Stimulated activated CD8-positive, alpha-beta memory T cell treated with anti-CD3 and anti-CD28 coated beads, Interleukin-7, amount 100 ng/mL, for 4 hours (primary cell): ENCODE measurements around the gene TPPP.

ENCODE experiments used
- DNase-seq, 2 donors: peaks; one replicate each; pipeline ENCODE4 v3.0.0-alpha.2; 2020; ENCODE audit warnings: low read depth in 2 of 2

The TPPP gene

GRCh38 chr5:665541-665955 lies 27.6 kb downstream of the TPPP start:
- no peak for DNase-seq

- DNase-seq, result no peak
Observed at GRCh38 chr5:664994-665360, 28.2 kb downstream of the TPPP start.

DNA sequence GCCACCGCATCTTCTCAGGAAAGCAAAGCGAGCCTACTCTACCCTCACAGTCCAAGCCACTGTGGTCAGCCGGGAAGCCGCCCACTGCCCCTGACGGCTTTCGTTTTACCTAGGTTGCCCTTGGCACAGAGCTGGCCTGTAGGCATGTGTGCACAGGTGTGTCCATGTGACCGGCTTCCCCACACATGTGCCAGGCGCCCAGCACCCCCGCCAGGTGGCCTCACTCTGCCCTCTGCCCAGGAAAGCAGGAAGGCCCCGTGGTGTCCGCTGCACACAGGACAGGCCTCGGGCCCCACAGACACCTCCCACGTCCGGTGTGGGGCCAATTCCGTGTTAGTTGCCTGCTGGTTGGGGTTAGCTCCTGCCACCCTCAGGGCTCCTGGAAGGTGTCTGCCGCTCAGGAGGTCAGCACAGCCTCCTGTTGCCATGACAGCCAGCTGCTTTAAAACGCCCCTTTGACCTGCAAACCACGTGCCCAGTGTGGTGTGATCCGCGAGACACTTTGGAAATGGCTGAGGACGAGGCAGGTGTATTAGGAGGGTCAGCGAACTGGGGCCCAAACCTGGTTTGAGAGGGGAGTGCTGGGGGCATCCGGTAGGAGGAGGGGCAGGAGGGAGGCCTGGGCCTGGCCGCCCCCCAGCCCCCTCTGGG lies 28.7 kb downstream of the TPPP start:
- DNase-seq, result no peak

- no peak for DNase-seq
Observed at GRCh38 chr5:663436-664342, 29.5 kb downstream of the TPPP start.

- DNase-seq, result no peak
Observed at GRCh38 chr5:662751-663435, 30.3 kb downstream of the TPPP start.

DNA sequence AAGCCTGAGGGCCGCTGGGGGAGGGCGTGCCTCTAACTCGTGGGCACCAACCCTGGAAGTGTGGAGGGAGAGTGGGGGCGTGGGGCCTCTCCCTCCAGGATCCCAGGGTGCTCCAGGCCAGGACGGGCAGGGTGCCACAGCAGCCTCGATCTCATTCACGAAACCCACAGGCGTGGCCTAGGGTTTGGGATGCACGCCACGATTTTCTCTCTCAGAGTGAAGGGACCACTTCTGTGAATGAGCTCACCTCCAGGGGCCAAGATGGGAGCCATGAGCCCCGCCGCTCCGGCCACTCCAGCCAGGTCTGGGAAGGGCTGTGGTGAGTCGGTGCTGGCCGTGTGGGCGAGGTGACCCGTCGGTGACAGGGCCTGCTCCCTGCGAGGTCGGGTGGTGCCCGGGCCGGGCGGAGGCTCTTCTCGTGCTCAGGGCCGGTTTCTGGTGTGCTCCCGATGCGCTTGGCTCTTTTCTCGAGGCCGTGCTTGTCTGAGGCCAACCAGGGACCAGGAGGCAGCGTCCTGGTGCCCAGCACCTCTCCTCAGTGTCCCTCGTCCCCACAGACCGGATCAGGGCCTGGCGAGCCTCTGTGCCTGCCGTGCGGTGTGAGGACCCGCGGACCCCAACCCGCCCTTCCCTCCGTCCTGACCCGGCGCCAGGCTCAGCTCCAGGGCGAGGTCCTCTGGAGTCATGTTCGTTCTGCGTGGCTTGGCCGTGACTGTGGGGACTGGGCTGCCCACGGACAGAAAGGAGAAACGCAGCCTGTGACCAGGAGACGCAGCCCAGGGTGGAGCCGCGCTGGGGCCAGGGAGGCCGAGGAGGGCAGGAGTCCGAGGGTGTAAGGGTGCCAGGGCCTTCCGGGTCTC lies 31.0 kb downstream of the TPPP start:
- no peak for DNase-seq

- no peak for DNase-seq
Observed at GRCh38 chr5:660491-661030, 32.6 kb downstream of the TPPP start.

GRCh38 chr5:659496-660263 lies 33.5 kb downstream of the TPPP start:
- no peak for DNase-seq

GRCh38 chr5:658103-658502 lies 35.0 kb downstream of the TPPP start:
- no peak for DNase-seq

- no peak for DNase-seq
Observed at GRCh38 chr5:657570-657969, 35.6 kb downstream of the TPPP start.

- DNase-seq, result no peak
Observed at GRCh38 chr5:655406-655805, 37.7 kb downstream of the TPPP start.

- DNase-seq, result no peak
Observed at GRCh38 chr5:654071-654778, 38.9 kb downstream of the TPPP start.

DNA sequence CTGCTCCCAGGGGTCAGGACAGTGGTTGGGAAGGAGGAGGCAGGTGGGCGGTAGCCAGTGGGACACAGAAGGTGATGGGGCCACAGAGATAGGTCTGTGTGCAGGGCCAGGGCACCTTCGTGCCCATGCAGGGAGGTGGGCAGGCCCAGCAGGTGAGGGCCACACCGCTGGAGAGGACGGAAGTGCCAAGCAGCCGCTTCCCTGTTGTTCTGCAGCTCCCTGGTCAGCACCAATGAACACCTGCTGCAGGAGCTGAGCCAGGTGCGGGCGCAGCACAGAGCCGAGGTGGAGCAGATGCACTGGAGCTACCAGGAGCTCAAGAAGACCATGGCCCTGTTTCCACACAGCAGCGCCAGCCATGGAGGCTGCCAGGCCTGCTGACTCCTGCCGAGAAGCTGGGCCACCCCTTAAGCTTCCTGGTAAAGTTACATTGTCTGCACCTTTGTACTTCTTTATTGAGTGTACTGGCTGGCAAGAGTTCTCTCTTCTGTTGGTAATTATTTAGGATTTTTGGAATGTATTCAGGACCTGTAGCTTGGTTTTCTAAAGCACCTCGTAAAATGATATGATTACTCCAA lies 40.3 kb downstream of the TPPP start:
- DNase-seq, result no peak

DNA sequence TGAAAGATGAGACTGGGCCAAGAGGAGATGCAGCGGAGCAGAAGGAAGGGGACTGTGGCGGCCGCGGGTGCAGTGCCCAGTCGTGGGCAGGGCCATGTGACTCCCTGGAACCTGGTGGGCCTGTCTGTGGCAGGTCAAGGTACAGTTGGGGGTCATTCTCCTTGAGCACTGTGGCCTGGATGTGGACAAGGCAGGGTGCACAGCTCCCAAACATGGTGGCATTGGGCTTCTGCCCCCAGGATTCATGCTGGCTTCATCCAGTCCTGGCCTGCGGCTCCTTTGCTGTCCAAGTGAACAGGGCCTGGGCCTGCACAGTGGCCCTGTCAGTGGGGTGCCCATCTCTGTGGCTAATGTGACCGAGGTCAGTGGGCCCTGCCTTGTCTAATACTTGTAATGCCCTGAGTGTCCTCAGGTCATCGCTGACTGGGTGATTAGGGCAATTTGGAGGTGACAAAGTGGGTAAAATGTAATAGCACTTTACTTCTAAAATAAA lies 41.1 kb downstream of the TPPP start:
- no peak for DNase-seq

DNA sequence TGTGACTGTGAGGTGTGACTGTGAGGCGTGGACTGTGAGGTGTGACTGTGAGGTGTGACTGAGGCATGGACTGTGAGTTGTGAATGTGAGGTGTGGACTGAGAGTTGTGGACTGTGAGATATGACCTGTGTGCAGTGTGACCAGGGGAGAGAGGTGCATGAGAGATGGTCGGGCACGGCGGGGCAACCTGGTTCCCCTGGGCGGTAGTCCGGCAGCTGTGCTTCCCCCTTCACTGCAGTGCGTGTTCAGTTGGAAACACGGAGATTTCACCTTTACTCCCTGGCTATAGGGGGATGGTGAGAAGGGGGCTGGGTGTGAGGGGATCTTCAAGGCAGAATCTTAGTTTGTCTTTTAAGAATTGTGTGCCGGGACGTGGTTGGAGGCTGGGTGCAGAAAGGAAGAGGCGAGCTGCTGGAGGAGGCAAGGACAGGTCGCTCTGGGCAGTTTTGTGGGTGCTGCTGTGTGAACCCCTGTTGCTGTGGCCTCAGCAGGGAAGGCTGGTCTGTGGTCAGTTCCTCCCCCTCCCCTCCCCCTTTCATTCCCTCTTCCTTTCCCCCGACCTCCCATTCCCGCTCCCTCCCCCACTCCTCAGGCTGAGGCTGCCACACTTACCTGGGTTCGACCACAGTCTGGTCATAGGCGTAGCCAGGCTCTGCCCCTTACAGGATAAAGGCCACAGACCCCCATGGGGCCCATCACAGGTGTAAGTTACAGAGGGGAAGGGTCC lies 41.7 kb downstream of the TPPP start:
- DNase-seq, result no peak

- DNase-seq, result no peak
Observed at GRCh38 chr5:647727-648126, 45.4 kb downstream of the TPPP start.

- DNase-seq, result no peak
Observed at GRCh38 chr5:647311-647710, 45.8 kb downstream of the TPPP start.

DNA sequence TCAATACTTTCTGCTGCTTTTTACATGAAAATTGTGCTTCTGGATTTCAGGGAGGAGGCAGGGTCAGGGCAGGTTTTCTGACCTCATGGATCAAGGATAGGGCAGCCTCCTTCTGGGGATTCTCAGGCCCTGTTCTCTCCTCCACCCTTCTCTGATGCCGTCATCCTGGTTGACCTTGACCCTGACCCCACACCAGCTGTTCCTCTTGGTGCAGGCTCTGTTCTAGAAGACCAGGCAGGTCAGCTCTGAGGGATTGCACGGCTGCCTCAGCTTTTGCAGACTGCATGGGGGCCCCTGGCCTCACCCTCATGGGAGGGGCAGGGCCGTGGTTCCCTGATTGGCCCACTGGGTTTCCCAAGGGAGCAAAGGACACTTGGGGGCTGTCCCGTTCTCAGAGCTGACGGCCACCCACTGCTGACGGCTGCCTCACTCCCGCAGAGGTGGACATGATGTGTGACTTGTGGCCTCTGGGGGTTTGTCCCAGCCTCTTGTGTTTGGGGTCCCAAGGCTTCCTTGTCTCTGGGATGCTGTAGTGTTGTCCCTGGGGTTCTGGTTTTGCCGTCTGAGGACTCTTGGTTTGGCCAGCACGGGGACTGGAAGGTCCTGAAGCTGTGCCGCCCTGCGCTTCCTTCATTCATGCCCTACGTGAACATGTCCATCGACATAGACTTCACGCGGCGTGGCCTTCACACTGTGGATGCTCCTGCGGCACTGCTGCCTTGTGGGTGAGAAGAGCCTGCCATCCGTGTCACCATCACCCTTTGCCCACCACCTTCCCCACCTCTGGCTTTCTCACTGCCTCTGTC lies 46.6 kb downstream of the TPPP start:
- no peak for DNase-seq
